ENCODE data around the gene HDAC4.

Gene HDAC4

GRCh38 chr2:239139101-239139500, 261.7 kb downstream of the HDAC4 start:
- no peak for DNase-seq (ENCODE audit: low spot score)

GRCh38 chr2:239138610-239139009, 262.2 kb downstream of the HDAC4 start:
- DNase-seq (ENCODE audit: low spot score): no peak

- DNase-seq (ENCODE audit: low spot score): no peak
Measured at GRCh38 chr2:239137898-239138283, 262.9 kb downstream of the HDAC4 start.

GRCh38 chr2:239137165-239137897, 263.5 kb downstream of the HDAC4 start:
- no peak for DNase-seq (ENCODE audit: low spot score)

GRCh38 chr2:239136762-239137161, 264.1 kb downstream of the HDAC4 start:
- no peak for DNase-seq (ENCODE audit: low spot score)

GRCh38 chr2:239136203-239136602, 264.6 kb downstream of the HDAC4 start:
- no peak for DNase-seq (ENCODE audit: low spot score)

- DNase-seq (ENCODE audit: low spot score): no peak
Measured at GRCh38 chr2:239135531-239135930, 265.3 kb downstream of the HDAC4 start.

GRCh38 chr2:239133945-239134570, 266.8 kb downstream of the HDAC4 start:
- DNase-seq (ENCODE audit: low spot score): no peak

GRCh38 chr2:239132786-239133185, 268.0 kb downstream of the HDAC4 start:
- no peak for DNase-seq (ENCODE audit: low spot score)

- DNase-seq (ENCODE audit: low spot score): no peak
Measured at GRCh38 chr2:239132156-239132709, 268.6 kb downstream of the HDAC4 start.

GRCh38 chr2:239131521-239131920, 269.3 kb downstream of the HDAC4 start:
- DNase-seq (ENCODE audit: low spot score): no peak

GRCh38 chr2:239130786-239131325, 270.0 kb downstream of the HDAC4 start:
- DNase-seq (ENCODE audit: low spot score): no peak

- DNase-seq (ENCODE audit: low spot score): no peak
Measured at GRCh38 chr2:239130041-239130440, 270.8 kb downstream of the HDAC4 start.

GRCh38 chr2:239129147-239129920, 271.5 kb downstream of the HDAC4 start:
- no peak for DNase-seq (ENCODE audit: low spot score)

- no peak for DNase-seq (ENCODE audit: low spot score)
Measured at GRCh38 chr2:239128706-239129105, 272.1 kb downstream of the HDAC4 start.

- DNase-seq (ENCODE audit: low spot score): no peak
Measured at GRCh38 chr2:239127513-239127912, 273.3 kb downstream of the HDAC4 start.

- DNase-seq (ENCODE audit: low spot score): no peak
Measured at GRCh38 chr2:239125726-239126675, 274.8 kb downstream of the HDAC4 start.

GRCh38 chr2:239124152-239124899, 276.5 kb downstream of the HDAC4 start:
- no peak for DNase-seq (ENCODE audit: low spot score)

GRCh38 chr2:239122421-239123110, 278.3 kb downstream of the HDAC4 start:
- no peak for DNase-seq (ENCODE audit: low spot score)

- DNase-seq (ENCODE audit: low spot score): no peak
Measured at GRCh38 chr2:239121600-239122012, 279.2 kb downstream of the HDAC4 start.

All from activated CD4-positive, alpha-beta T cell treated with anti-CD3 and anti-CD28 coated beads, Interleukin-2, Interleukin-4, amounts not matched to agents 100 ng/mL and 50 ng/mL, durations not matched to agents 16 hours and 8 hours (primary cell).